Activated naive CD4-positive, alpha-beta T cell treated with anti-CD3 and anti-CD28 coated beads, Interleukin-2, amount 10 ng/mL, durations not matched to agents 7 days and 5 days (primary cell): ENCODE results near the gene ATAD2B.
"Not testable (repeated sequence)": the region's sequence is repeated elsewhere in the genome, so short reads cannot be mapped to it uniquely, and the experiment has no call there.

Experiments used
- CTCF ChIA-PET: fragments of 350-600 bp; sonication (Branson Sonifier 250); formaldehyde crosslinking; loops from one replicate; lab custom pipeline; 2021; ENCODE audit warnings: antibody characterized with exemption; lab: Charles Lee
- DNase-seq: peaks from one replicate; pipeline ENCODE4 v3.0.0-alpha.2; 2020
- H3K27ac Mint-ChIP-seq: one replicate; pipeline ENCODE4 v1.8.0; 2021; ENCODE audit warnings: mild to moderate bottlenecking, moderate library complexity, mixed read lengths
- H3K27me3 Mint-ChIP-seq: one replicate; pipeline ENCODE4 v1.8.0; 2021; ENCODE audit warnings: mild to moderate bottlenecking, mixed read lengths
- H3K36me3 Mint-ChIP-seq: one replicate; pipeline ENCODE4 v1.8.0; 2021; ENCODE audit warnings: mixed read lengths
- H3K4me1 Mint-ChIP-seq: one replicate; pipeline ENCODE4 v1.8.0; 2021; ENCODE audit warnings: mixed read lengths
- H3K4me3 Mint-ChIP-seq: one replicate; pipeline ENCODE4 v1.8.0; 2021; ENCODE audit warnings: mild to moderate bottlenecking, moderate library complexity, mixed read lengths
- H3K9me3 Mint-ChIP-seq: one replicate; pipeline ENCODE4 v1.8.0; 2021; ENCODE audit warnings: mixed read lengths

Gene ATAD2B

DNA sequence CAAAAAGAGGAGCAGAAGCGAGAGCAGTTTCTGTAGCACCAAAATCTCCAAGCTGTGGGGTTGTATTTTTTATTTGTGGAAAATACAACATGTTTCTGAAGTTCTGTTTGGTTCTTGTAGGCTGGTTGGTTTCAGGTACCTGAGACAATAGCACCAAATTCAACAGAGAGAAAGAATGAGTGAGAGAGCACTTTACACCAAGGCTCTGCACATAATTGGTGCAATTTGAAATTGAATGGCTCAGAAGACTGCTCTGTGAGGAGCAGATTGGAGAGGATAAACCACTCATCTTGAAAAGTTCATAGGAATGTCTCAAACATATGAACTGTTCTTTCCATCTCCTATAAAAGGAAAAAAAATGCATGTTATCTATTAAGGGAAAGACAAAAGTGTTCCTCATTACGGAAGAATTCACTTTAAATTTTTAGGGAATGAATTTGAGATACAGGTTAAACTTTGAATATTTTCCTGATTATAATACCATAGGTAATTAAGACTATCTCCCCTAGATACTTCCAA is 175.1 kb downstream of the ATAD2B start:
- CTCF ChIA-PET, result no interaction called here
- no peaks in the 10 kb centered on the region for H3K27me3 Mint-ChIP-seq
- DNase-seq, result no peak
- peaks cover 20% of the 10 kb centered on the region for H3K36me3 Mint-ChIP-seq
- no peaks in the 10 kb centered on the region for H3K4me1 Mint-ChIP-seq
- H3K9me3 Mint-ChIP-seq, result no peaks in the 10 kb centered on the region
- H3K4me3 Mint-ChIP-seq, result no peak overlapping the region
- H3K27ac Mint-ChIP-seq, result no peak overlapping the region

DNA sequence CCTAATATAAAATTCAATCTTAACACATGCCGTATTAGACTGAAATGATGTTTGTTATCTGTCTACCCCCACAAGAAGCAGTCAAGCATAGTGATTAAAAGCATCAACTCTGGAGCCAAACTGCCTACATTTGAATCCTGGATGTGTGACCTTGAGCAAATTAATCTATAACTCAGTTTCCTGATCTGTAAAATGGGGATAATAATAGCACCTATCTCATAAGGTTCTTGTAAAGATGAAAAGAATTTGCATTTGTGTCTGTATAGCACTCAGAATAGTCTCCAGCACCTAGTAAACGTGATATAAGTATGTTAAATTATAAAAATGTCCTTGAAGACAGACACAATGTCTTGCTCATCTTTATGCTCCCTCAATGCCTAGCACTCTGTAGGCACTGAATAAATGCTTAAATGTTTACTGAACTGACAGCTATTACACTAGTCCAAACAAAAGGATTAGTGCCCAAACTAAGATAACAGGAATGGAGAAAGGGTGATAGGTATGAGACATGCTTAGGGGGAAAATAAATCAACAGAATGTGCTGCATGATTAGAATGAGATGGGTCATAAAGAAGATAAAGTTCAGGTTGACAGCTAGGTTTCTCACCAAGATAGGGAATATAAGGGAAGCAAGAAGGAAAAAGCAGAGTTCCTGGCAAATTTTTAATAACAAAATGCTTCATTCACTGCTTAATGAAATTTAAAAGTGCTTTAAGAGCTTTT is 180.6 kb downstream of the ATAD2B start:
- no peak for DNase-seq
- CTCF ChIA-PET, result no interaction called here
- Mint-ChIP-seq H3K9me3 (no peaks in the 10 kb centered on the region), H3K27me3 (no peaks in the 10 kb centered on the region), H3K27ac (no peak overlapping the region), H3K36me3 (peaks cover 16% of the 10 kb centered on the region), H3K4me3 (no peak overlapping the region), H3K4me1 (no peaks in the 10 kb centered on the region)

DNA sequence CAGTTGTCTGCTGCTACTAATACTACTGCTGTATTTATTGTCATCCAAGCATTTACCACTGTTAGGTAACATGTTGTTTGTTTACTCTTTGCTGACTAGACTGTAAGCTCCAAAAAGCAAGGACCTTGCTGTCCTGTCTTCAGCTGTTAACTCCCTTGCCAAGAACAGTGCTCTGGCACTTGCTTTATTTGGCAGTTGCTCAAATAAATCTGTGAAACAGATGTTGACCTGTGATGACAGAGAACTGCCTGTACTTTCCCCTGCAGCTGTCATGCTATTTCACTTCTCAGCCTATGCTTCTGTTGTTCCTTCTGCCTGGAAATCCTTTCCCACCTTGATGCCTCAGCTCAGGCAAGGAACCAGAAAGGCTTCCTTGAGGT is 181.2 kb downstream of the ATAD2B start:
- Mint-ChIP-seq H3K27me3 (no peaks in the 10 kb centered on the region), H3K27ac (no peak overlapping the region), H3K9me3 (peaks cover under 1% of the 10 kb centered on the region), H3K4me3 (no peak overlapping the region), H3K4me1 (no peaks in the 10 kb centered on the region), H3K36me3 (peaks cover 16% of the 10 kb centered on the region)
- CTCF ChIA-PET, result no interaction called here
- no peak for DNase-seq

DNA sequence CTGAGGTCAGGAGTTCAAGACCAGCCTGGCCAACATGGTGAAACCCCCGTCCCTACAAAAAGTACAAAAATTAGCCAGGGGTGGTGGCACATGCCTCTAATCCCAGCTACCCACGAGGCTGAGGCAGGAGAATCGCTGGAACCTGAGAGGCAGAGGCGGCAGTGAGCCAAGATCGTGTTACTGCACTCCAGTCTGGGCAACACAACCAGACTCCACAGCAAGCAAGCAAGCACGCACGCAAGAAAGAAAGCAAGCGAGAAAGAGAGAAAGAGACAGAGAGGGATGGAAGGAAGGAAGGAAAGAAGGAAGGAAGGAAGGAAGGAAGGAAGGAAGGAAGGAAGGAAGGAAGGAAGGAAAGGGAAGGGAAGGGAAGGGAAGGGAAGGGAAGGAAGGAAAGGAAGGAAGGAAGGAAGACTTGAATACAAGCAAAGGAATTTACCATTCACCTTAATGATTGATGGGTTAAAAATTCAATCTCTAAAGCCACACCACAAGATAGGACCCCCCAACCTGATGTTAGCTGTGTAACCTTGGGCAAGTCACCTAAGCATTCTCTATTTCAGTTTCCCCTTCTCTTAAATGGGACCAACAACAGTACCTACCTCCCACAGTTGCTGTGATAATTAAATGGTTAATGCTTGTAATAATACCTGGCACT is 181.7 kb downstream of the ATAD2B start:
- CTCF ChIA-PET, result no interaction called here
- Mint-ChIP-seq H3K27ac (no peak overlapping the region), H3K27me3 (no peaks in the 10 kb centered on the region), H3K4me1 (no peaks in the 10 kb centered on the region), H3K36me3 (peaks cover 18% of the 10 kb centered on the region), H3K4me3 (no peak overlapping the region), H3K9me3 (peaks cover 3% of the 10 kb centered on the region)
- no peak for DNase-seq

DNA sequence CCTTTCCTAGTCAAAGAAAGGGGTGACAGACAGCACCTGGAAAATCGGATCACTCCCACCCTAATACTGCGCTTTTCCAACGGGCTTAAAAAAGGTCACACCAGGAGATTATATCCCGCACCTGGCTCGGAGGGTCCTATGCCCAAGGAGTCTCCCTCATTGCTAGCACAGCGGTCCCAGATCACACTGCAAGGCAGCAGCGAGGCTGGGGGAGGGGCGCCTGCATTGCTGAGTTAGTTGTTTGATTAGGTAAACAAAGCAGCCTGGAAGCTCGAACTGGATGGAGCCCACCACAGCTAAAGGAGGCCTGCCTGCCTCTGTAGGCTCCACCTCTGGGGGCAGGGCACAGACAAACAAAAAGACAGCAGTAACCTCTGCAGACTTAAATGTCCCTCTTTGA is 190.1 kb downstream of the ATAD2B start:
- H3K4me3 Mint-ChIP-seq, CTCF ChIA-PET, H3K4me1 Mint-ChIP-seq, H3K27me3 Mint-ChIP-seq, DNase-seq, H3K27ac Mint-ChIP-seq, H3K9me3 Mint-ChIP-seq: not testable (repeated sequence)
- H3K36me3 Mint-ChIP-seq, result peaks cover 23% of the 10 kb centered on the region

DNA sequence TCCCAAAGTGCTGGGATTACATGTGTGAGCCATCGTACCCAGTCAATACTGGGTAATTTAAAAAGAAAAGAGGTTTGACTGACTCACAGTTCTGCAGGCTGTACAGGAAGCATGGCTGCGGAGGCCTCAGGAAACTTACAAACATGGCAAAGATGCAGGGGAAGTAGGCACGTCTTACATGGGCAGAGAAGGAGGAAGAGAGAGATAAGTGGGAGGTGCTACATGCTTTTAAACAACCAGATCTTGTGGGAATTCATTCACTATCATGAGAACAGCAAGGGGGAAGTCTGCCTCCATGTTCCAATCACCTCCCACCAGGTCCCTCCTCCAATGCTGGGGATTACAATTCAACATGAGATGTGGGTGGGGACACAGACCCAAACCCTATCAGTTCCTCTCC is 192.5 kb downstream of the ATAD2B start:
- no peak for DNase-seq
- peaks cover 22% of the 10 kb centered on the region for H3K36me3 Mint-ChIP-seq
- CTCF ChIA-PET, result no interaction called here
- H3K4me3 Mint-ChIP-seq, result no peak overlapping the region
- H3K27ac Mint-ChIP-seq, result no peak overlapping the region
- no peaks in the 10 kb centered on the region for H3K4me1 Mint-ChIP-seq
- no peaks in the 10 kb centered on the region for H3K27me3 Mint-ChIP-seq
- no peaks in the 10 kb centered on the region for H3K9me3 Mint-ChIP-seq

DNA sequence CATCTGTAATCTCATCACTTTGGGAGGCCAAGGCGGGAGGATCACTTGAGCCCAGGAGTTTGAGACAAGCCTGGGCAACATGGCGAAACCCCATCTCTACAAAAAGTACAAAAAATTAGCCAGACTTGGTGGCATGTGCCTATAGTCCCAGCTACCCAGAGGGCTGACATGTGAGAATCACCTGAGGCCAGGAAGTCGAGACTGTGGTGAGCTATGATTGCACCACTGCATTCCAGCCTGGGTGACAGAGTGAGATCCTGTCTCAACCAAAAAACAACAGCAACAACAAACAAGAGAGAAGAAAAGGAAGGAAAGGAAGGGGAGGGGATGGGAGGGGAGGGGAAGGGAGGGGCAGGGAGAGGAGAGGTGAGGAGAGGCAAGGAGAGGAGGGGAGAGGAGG is 203.9 kb downstream of the ATAD2B start:
- H3K27me3 Mint-ChIP-seq, DNase-seq, H3K4me3 Mint-ChIP-seq, H3K27ac Mint-ChIP-seq, CTCF ChIA-PET, H3K4me1 Mint-ChIP-seq: not testable (repeated sequence)
- peaks cover 37% of the 10 kb centered on the region for H3K36me3 Mint-ChIP-seq
- H3K9me3 Mint-ChIP-seq, result peaks cover 22% of the 10 kb centered on the region

DNA sequence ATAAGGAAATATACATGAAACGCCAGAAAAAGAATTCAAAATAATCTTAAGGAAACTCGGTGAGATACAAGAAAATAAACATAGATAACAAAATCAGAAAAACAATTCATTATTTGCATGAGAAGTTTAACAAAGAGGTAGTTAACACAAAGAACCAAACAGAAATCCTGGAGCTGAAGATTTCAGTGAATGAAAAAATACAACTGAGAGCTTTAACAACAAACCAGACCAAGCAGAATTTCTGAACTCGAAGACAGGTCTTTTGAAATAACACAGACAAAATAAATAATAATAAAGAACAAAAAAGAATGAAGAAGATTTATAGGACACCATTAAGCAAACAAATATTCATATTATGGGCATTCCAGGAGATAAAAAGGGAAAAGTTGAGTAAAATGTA is 204.7 kb downstream of the ATAD2B start:
- Mint-ChIP-seq H3K27ac (no peak overlapping the region), H3K27me3 (no peaks in the 10 kb centered on the region), H3K9me3 (peaks cover 22% of the 10 kb centered on the region), H3K4me1 (no peaks in the 10 kb centered on the region), H3K36me3 (peaks cover 37% of the 10 kb centered on the region), H3K4me3 (no peak overlapping the region)
- CTCF ChIA-PET, result no interaction called here
- DNase-seq, result no peak

DNA sequence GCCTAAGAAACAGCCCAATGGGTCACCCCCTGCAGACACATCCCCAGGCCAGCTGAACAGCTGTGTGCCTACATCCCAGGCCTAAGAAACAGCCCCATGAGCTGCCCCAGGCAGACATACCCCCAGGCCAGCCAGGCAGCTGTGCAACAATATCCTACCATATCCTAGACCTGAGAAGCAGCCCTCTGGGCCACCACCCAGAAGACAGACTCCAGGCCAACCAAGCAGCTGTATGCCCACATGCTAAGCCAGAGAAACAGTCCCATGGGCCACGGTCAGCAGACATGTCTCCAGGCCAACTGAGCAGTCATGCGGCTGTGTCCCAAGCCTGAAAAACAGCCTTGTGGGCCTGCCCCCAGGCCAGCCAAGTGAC is 205.5 kb downstream of the ATAD2B start:
- H3K36me3 Mint-ChIP-seq, result peaks cover 37% of the 10 kb centered on the region
- no peaks in the 10 kb centered on the region for H3K4me1 Mint-ChIP-seq
- CTCF ChIA-PET, result no interaction called here
- H3K27me3 Mint-ChIP-seq, result no peaks in the 10 kb centered on the region
- H3K27ac Mint-ChIP-seq, result no peak overlapping the region
- H3K4me3 Mint-ChIP-seq, result no peak overlapping the region
- DNase-seq, result no peak
- H3K9me3 Mint-ChIP-seq, result peaks cover 22% of the 10 kb centered on the region

DNA sequence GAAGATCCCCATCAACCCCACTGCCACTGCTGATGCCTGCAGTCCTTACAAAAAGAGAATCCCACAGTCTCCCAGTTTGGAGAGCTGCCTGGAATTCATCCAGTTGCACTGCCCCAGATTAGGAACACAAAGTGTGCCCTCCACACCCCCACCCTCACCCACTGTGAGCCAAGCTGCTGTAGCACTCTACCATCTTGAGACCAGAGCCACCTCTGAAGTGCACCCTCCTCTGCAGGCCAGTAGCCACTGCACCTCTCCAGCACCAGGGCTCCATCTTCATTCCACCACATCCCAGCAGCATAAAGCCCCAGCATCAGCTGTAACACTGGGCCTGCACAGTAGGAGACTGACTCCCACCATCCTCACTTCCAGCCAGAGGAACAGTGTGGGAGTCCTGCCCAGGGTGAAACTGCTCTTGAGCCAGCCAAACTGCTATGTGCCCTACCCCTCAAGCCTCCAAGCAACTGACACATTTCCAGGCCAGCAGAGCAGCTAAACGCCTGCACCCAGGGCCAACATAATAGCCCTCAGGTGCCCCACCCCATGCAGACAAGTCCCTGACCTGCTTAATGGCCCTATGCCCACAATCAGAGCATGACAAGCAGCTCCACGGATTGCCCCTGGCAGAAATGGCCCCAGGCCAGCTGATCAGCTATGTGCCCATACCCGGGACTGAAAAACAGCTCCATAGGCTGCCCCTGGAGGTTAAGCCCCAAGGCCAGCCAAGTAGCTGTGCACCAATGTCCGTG is 206.0 kb downstream of the ATAD2B start:
- Mint-ChIP-seq H3K27me3 (no peaks in the 10 kb centered on the region), H3K4me1 (no peaks in the 10 kb centered on the region), H3K9me3 (peaks cover 22% of the 10 kb centered on the region), H3K4me3 (no peak overlapping the region), H3K36me3 (peaks cover 36% of the 10 kb centered on the region), H3K27ac (no peak overlapping the region)
- DNase-seq, result no peak
- CTCF ChIA-PET, result no interaction called here

DNA sequence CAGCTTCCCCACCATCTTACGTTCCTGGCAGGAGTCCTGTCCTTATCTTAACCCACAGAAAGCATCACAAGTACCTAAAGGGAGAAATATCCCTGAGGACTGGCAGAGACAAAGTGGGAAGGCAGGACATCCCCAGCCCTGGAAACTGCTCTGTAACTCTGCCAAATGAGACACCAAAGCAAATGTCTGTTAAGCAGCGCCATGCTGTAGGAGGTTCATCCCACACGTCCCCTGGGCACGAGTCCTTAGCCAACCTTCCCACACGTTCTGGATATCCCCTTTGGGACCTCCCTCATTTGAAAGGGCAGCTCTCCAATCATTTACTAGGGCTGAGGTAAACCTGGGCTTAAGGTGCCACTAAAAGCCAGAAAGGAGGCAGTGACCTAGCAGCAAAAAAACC is 207.2 kb downstream of the ATAD2B start:
- Mint-ChIP-seq H3K4me1 (no peaks in the 10 kb centered on the region), H3K9me3 (peaks cover 22% of the 10 kb centered on the region), H3K36me3 (peaks cover 29% of the 10 kb centered on the region), H3K27me3 (no peaks in the 10 kb centered on the region), H3K27ac (no peak overlapping the region), H3K4me3 (no peak overlapping the region)
- no peak for DNase-seq
- CTCF ChIA-PET, result no interaction called here

DNA sequence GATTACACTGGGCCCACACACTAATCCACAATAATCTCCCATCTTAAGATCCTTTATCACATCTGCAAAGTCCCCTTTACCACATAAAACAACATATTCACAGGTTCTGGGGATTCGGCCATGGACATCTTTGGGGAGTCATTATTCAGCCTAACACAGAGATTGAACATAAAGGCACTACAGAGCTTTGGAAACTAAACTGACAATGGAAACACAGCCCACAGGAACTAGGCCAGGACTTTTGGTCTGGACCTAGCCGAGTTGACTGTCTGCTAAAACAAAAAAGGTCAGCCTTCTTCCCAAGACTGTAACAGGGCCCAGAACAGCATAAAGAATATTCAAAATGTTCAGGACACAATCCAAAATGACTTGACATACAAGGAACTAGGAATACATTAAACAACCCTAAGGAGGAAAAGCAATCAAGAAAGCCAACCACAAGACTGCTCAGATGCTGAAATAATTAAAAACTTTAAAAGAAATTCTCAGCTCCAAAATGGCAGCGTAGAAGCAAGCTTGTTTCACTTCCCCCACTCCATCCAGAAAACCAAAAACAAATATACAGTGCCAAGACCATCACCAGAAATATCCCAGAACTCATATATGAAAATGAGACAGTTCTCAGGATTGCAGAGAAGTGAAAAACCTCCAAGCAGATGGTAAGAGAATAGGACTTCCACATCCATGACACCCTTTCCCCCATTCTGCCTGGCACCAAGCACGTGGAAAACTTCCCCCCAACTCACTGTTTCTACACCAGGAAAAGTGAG is 207.8 kb downstream of the ATAD2B start:
- CTCF ChIA-PET, result no interaction called here
- H3K36me3 Mint-ChIP-seq, result peaks cover 27% of the 10 kb centered on the region
- H3K27me3 Mint-ChIP-seq, result no peaks in the 10 kb centered on the region
- no peak for DNase-seq
- peaks cover 19% of the 10 kb centered on the region for H3K9me3 Mint-ChIP-seq
- no peak overlapping the region for H3K27ac Mint-ChIP-seq
- no peaks in the 10 kb centered on the region for H3K4me1 Mint-ChIP-seq
- no peak overlapping the region for H3K4me3 Mint-ChIP-seq

DNA sequence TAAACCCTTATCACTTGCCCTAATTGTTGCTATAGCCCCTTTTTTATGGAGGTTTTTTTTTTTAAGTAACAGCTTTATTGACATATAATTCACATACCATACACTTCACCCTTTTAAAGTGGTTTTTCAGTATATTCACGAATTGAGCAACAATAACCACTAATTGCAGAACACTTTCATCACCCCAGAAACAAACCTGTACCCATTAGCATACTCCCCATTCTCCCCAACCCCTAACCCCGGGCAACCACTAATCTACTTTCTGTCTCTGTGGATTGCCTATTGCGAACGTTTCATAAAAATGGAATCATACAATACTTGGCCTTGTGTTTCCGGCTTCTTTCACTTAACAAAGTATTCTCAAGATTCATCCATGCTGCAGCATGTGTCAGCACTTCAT is 213.6 kb downstream of the ATAD2B start:
- CTCF ChIA-PET, result no interaction called here
- Mint-ChIP-seq H3K27ac (no peak overlapping the region), H3K4me1 (no peaks in the 10 kb centered on the region), H3K9me3 (no peaks in the 10 kb centered on the region), H3K4me3 (no peak overlapping the region), H3K36me3 (peaks cover 7% of the 10 kb centered on the region), H3K27me3 (no peaks in the 10 kb centered on the region)
- no peak for DNase-seq

DNA sequence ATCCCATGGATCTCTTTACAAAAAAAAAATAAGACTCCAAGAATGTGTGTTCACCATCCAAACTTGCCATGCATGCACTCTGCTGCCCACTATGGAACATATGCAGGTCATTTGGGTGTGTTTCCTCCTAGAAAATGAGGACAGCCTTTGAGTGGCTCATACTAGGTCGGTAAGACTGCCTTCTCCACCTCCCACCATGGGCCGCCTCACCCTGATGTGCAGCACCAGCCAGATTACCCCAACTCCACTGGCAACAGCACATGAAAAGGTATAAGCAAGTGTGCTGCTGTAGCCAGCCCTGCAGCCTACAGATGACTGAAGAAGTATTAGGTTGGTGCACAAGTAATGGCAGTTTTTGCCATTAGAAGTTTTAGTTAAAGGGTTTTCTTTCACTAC is 214.2 kb downstream of the ATAD2B start:
- CTCF ChIA-PET, result no interaction called here
- DNase-seq, result no peak
- Mint-ChIP-seq H3K27me3 (no peaks in the 10 kb centered on the region), H3K36me3 (peaks cover 7% of the 10 kb centered on the region), H3K4me3 (no peak overlapping the region), H3K9me3 (no peaks in the 10 kb centered on the region), H3K27ac (no peak overlapping the region), H3K4me1 (no peaks in the 10 kb centered on the region)
